ENCODE data around the gene ALG2. TPM values are rescaled to one million over a fixed set of nuclear protein-coding genes. Genes with fewer than 3 reads are reported as not detected.
A peak's percentile ranks its signal among the peaks of the same experiment; 100 is the strongest.

The ALG2 gene, protein sequence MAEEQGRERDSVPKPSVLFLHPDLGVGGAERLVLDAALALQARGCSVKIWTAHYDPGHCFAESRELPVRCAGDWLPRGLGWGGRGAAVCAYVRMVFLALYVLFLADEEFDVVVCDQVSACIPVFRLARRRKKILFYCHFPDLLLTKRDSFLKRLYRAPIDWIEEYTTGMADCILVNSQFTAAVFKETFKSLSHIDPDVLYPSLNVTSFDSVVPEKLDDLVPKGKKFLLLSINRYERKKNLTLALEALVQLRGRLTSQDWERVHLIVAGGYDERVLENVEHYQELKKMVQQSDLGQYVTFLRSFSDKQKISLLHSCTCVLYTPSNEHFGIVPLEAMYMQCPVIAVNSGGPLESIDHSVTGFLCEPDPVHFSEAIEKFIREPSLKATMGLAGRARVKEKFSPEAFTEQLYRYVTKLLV
- 22.0 and 32.5 TPM in 2 replicates for total RNA-seq (2014; rRNA removed; shearing (Covaris generic); ENCODE audit: low replicate concordance)

- H3K36me3 ChIP-seq, result peaks cover 59% of the 10 kb centered on the region
- peak; percentile 92 for DNase-seq
Measured at GRCh38 chr9:99221621-99222415, at the start of gene ALG2, which contains the start of gene SEC61B. Gene ALG2 (minus strand): TSS chr9:99221942. CDS start chr9:99221894, 48 bp downstream. Gene SEC61B (plus strand): TSS chr9:99222282. CDS start chr9:99222364, 82 bp downstream.

GRCh38 chr9:99270491-99270890 lies 48.7 kb upstream of the ALG2 start:
- Histone ChIP-seq H3K36me3 (no peaks in the 10 kb centered on the region), H3K4me3 (no peak overlapping the region), H3K9me3 (no peaks in the 10 kb centered on the region), H3K27me3 (no peaks in the 10 kb centered on the region)
- DNase-seq, result no peak

More at GRCh38 chr9:99221621-99222415, at the start of gene ALG2, which contains the start of gene SEC61B:
- H3K4me3 ChIP-seq, result peak within 1 kb of the TSS; percentile 97
- no peaks in the 10 kb centered on the region for H3K9me3 ChIP-seq
- H3K27me3 ChIP-seq, result no peaks in the 10 kb centered on the region

GRCh38 chr9:99269416-99269815 lies 47.7 kb upstream of the ALG2 start:
- Histone ChIP-seq H3K36me3 (no peaks in the 10 kb centered on the region), H3K27me3 (no peaks in the 10 kb centered on the region), H3K9me3 (no peaks in the 10 kb centered on the region), H3K4me3 (no peak overlapping the region)
- DNase-seq, result peak; percentile 9

DNA sequence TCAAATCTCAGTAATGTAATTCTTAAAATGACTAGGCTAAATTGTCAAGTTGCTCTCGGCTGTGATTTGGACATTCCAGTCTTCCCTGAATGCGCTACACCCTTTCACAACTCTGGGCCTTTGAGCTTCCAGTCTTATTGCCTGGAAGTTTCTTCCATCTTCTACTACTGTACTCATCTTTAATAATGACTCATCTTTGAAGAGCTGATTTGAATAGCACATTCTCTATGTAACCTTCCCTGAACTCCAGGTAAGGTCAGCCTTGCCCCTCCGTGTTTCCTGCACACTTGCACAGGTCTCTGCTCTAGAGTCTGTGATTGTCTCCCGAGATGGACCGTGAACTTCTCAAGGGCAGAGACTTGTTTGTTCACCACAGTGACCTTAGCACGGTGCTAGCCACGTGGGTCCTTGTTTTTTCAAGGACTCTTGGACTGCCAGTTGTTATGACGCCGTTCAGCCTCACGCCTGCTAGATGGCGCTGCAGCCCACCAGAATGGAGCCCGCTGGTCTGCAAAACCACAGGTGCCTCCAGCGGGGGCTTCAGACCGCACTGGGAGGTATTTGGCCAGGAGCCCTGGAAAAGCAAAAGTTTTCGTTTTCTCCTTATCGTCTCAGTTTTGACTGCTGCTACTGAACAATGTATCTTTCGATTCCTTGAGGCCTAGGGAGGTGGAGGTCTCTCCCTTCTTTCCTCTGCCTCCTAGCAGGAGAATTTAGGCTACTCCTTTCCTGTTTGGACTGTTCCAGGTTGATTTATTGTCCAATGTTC lies 44.7 kb upstream of the ALG2 start:
- Histone ChIP-seq H3K36me3 (no peaks in the 10 kb centered on the region), H3K27me3 (no peaks in the 10 kb centered on the region), H3K4me3 (no peak overlapping the region), H3K9me3 (no peaks in the 10 kb centered on the region)
- peak; percentile 33 for DNase-seq

GRCh38 chr9:99265691-99266090 lies 43.9 kb upstream of the ALG2 start:
- no peaks in the 10 kb centered on the region for H3K36me3 ChIP-seq
- no peak for DNase-seq
- no peak overlapping the region for H3K4me3 ChIP-seq

DNA sequence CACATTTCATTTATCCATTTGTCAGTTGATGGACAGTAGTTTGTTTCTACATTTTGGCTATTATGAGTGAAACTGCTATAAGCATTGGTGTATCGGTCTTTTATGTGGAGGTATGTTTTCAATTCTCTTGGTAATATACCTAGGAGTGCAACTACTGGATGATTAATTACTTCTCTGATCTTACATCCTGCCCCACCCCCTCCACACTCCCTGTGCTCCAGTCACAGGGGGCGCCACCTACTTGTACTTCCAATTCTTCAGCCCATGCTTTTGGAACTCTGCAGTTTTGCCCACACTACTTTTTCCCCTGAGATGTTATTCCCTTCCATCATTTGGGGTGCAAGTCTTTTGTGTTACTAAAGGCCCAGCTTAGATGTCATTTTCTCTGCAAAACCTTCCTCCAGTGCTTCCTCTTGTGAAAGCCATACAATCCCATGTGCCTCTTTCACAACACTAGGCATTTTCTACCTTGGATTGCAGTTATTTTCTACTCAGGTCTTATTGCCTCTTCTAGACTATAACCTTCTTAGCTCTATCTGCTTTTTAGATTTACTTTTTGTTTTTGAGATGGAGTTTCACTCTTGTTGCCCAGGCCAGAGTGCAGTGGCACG lies 42.4 kb upstream of the ALG2 start:
- Histone ChIP-seq H3K4me3 (no peak overlapping the region), H3K9me3 (no peaks in the 10 kb centered on the region), H3K36me3 (no peaks in the 10 kb centered on the region), H3K27me3 (no peaks in the 10 kb centered on the region)
- peak; percentile 10 for DNase-seq

More at GRCh38 chr9:99265691-99266090, 43.9 kb upstream of the ALG2 start:
- Histone ChIP-seq H3K27me3 (no peaks in the 10 kb centered on the region), H3K9me3 (no peaks in the 10 kb centered on the region)

GRCh38 chr9:99262949-99263418 lies 41.2 kb upstream of the ALG2 start:
- Histone ChIP-seq H3K27me3 (no peaks in the 10 kb centered on the region), H3K4me3 (no peak overlapping the region), H3K9me3 (no peaks in the 10 kb centered on the region), H3K36me3 (no peaks in the 10 kb centered on the region)
- no peak for DNase-seq

- Histone ChIP-seq H3K9me3 (no peaks in the 10 kb centered on the region), H3K27me3 (no peaks in the 10 kb centered on the region), H3K36me3 (no peaks in the 10 kb centered on the region), H3K4me3 (no peak overlapping the region)
- DNase-seq, result no peak
Measured at GRCh38 chr9:99261923-99262322, 40.2 kb upstream of the ALG2 start.

- H3K36me3 ChIP-seq, result no peaks in the 10 kb centered on the region
- no peak overlapping the region for H3K4me3 ChIP-seq
- H3K27me3 ChIP-seq, result no peaks in the 10 kb centered on the region
- no peaks in the 10 kb centered on the region for H3K9me3 ChIP-seq
- DNase-seq, result no peak
Measured at GRCh38 chr9:99259231-99259918, 37.6 kb upstream of the ALG2 start.

DNA sequence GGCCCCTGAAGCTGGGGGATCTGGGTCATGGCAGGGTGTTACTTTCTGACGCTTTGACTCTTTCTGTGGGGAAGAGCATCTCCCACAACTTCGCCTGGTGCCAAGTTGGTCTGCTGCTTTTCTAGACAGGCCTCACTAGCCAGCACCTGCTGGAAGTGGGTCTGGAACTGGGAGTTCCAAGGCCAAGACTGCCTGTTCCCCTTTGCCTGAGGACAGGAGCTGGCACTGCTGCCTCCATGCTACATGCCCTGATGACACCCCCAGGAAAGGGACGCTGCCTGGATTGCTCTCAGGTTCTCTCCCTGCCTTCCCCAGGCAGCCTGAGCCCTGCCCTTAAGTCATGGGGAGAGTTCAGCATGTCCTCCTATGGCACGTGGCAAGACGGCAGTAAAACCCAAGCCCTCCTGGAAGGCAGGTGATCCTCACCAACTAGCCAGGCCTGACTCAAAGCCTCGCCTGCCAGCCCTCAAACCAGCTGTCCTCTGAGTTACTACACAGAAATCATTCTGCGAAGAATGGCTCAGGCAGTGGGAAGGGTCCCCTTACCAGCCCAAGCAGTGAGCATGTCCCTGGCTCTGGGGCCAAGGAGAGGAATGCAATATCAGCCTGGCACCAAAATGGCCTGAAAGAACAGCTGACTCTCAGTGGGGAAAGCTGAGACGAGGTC lies 36.1 kb upstream of the ALG2 start:
- no peak for DNase-seq
- Histone ChIP-seq H3K9me3 (no peaks in the 10 kb centered on the region), H3K4me3 (no peak overlapping the region), H3K36me3 (no peaks in the 10 kb centered on the region), H3K27me3 (no peaks in the 10 kb centered on the region)

GRCh38 chr9:99255651-99256050 lies 33.9 kb upstream of the ALG2 start:
- no peaks in the 10 kb centered on the region for H3K27me3 ChIP-seq
- no peak overlapping the region for H3K4me3 ChIP-seq
- H3K9me3 ChIP-seq, result no peaks in the 10 kb centered on the region
- DNase-seq, result no peak
- H3K36me3 ChIP-seq, result no peaks in the 10 kb centered on the region

GRCh38 chr9:99253772-99254431 lies 32.2 kb upstream of the ALG2 start:
- Histone ChIP-seq H3K9me3 (no peaks in the 10 kb centered on the region), H3K36me3 (no peaks in the 10 kb centered on the region), H3K27me3 (no peaks in the 10 kb centered on the region), H3K4me3 (no peak overlapping the region)
- DNase-seq, result peak; percentile 58

DNA sequence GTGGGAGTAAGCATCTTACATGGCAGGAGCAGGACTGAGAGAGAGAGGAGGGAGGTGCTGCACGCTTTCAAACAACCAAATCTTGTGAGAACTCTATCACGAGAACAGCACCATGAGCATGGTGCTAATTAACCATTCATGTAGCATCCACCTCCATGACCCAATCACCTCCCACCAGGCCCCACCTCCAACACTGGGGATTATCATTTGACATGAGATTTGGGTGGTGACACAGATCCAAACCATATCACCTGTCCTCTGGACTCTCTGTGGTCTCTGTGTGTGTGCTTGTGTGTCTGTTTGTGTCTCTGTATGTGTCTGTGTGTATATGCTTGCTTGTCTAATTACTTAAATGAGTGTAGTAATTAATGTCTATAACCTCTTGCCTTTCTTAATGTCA lies 31.4 kb upstream of the ALG2 start:
- no peak for DNase-seq
- Histone ChIP-seq H3K9me3 (no peaks in the 10 kb centered on the region), H3K27me3 (no peaks in the 10 kb centered on the region), H3K4me3 (no peak overlapping the region), H3K36me3 (no peaks in the 10 kb centered on the region)

DNA sequence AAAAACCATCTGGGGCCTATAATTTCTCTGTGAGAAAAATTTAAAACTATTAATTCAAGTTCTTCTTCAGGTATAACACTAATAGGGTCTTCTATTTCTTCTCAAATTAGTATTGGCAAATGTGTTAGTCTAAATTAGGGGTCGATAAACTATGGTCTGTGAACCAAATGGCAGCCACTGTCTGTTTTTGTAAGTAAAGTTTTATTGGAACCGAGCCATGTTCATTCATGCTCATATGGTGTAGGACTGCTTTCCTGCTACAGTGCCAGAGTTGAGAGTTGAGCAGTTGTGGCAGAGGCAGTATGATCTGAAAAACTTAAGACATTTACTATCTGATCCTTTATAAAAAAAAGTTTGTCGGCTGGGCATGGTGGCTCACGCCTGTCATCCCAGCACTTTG lies 29.4 kb upstream of the ALG2 start:
- no peaks in the 10 kb centered on the region for H3K9me3 ChIP-seq
- H3K4me3 ChIP-seq, result no peak overlapping the region
- no peaks in the 10 kb centered on the region for H3K36me3 ChIP-seq
- DNase-seq, result no peak
- H3K27me3 ChIP-seq, result no peaks in the 10 kb centered on the region

- DNase-seq, result no peak
- no peaks in the 10 kb centered on the region for H3K27me3 ChIP-seq
- no peaks in the 10 kb centered on the region for H3K36me3 ChIP-seq
- H3K9me3 ChIP-seq, result no peaks in the 10 kb centered on the region
- no peak overlapping the region for H3K4me3 ChIP-seq
Measured at GRCh38 chr9:99249619-99250018, 27.9 kb upstream of the ALG2 start.
